Spleen (tissue), 11 donors: ENCODE measurements around the gene GIT1. TPM values are rescaled to one million over a fixed set of nuclear protein-coding genes. Genes with fewer than 3 reads are reported as not detected.
"Not testable (repeated sequence)": the region's sequence is repeated elsewhere in the genome, so short reads cannot be mapped to it uniquely, and the experiment has no call there.

Source experiments
- DNase-seq: peaks from one replicate; pipeline ENCODE4 v3.0.0-alpha.2; 2020
- H3K27ac ChIP-seq, 8 donors: fragments of 200-600 bp; sonication (generic) in 7 of 8; 1 replicate in 4 of 8; 2 replicates in 4 of 8; pipeline versions ENCODE4 v1.5.0 to v1.8.0; 2016 to 2021; ENCODE audit warnings: inconsistent platforms in 4 of 8, mild to moderate bottlenecking in 4 of 8, moderate library complexity in 1 of 8
- H3K27me3 ChIP-seq, 7 donors: fragments of 200-600 bp; sonication (generic) in 6 of 7; replicated peaks in 1 of 7; 1 replicate in 4 of 7; 2 replicates in 3 of 7; pipeline versions ENCODE4 v1.5.0 to v1.8.0; 2016 to 2021; ENCODE audit warnings: inconsistent platforms in 3 of 7, mild to moderate bottlenecking in 1 of 7
- H3K36me3 ChIP-seq, 6 donors: fragments of 200-600 bp; sonication (generic) in 5 of 6; 1 replicate in 4 of 6; 2 replicates in 2 of 6; pipeline versions ENCODE4 v1.5.0 to v1.8.0; 2016 to 2021; ENCODE audit warnings: inconsistent platforms in 2 of 6
- H3K4me1 ChIP-seq, 6 donors: fragments of 200-600 bp; sonication (generic) in 5 of 6; 1 replicate in 3 of 6; 2 replicates in 3 of 6; pipeline versions ENCODE4 v1.5.0 to v1.8.0; 2016 to 2021; ENCODE audit warnings: inconsistent platforms in 3 of 6
- H3K4me3 ChIP-seq, 8 donors: fragments of 200-600 bp; sonication (generic) in 7 of 8; 1 replicate in 4 of 8; 2 replicates in 4 of 8; pipeline versions ENCODE4 v1.5.0 to v1.8.0; 2016 to 2021; ENCODE audit warnings: inconsistent platforms in 4 of 8, mild to moderate bottlenecking in 4 of 8, moderate library complexity in 2 of 8
- H3K9me3 ChIP-seq, 8 donors: fragments of 200-600 bp; sonication (generic) in 7 of 8; 1 replicate in 4 of 8; 2 replicates in 4 of 8; pipeline versions ENCODE4 v1.5.0 to v1.8.0; 2016 to 2021; ENCODE audit warnings: inconsistent platforms in 4 of 8
- POLR2A ChIP-seq, 3 donors: fragments of 450-650 bp; IDR thresholded peaks; one replicate each; pipeline ENCODE4 v1.5.1; 2017; ENCODE audit warnings: antibody characterized with exemption in 3 of 3, mild to moderate bottlenecking in 1 of 3
- POLR2AphosphoS5 ChIP-seq, 3 donors: sonication (generic); formaldehyde crosslinking; IDR thresholded peaks; one replicate each; pipeline ENCODE4 v1.5.1; 2017; ENCODE audit warnings: antibody characterized with exemption in 3 of 3
- WGBS, 5 donors: extraction: QIAGEN DNeasy Blood & Tissue Kit in 3 of 5; methylation state at CpG; one replicate each; pipeline versions ENCODE4 v1.1.5 to v1.1.7; 2013 to 2018; 5-methylcytosine and 5-hydroxymethylcytosine counted together
- intact Hi-C: fragments of 100-400 bp; cut with DNase I; formaldehyde crosslinking; loops from one replicate; pipeline ENCODE4 v1.15.0; 2023; ENCODE audit warnings: low total_unique reads
- polyA plus RNA-seq, 3 donors: library from polyadenylated mRNA; stranded (reverse); fragments of 200-250 nt; gene quantifications; one replicate each; pipeline ENCODE4 v1.2.1, GENCODE V29; 2013
- total RNA-seq, 7 donors: library from RNA; depleted of rRNA in 3 of 7; stranded (reverse); fragments of >200 nt in 3 of 7; fragmentation: NEBNext Ultra II Directional in 4 of 7; extraction: Animal tissue kit (Norgen Biotek cat#: 25700) in 4 of 7; gene quantifications; one replicate each; pipeline versions ENCODE4 v1.1.0 to v1.2.1, GENCODE V29; 2016 to 2021
- TF ChIP-seq, protein P1 (sequence below), 11 experiments: fragments of 200-600 bp in 7 of 11; fragments of 450-650 bp in 4 of 11; sonication (generic) in 4 of 11; IDR thresholded peaks in 8 of 11; conservative IDR thresholded peaks in 3 of 11; 1 replicate in 7 of 11; 2 replicates in 4 of 11; pipeline versions ENCODE4 v1.4.0 to v1.8.0; 2016 to 2021; ENCODE audit warnings: antibody characterized with exemption in 11 of 11, inconsistent platforms in 4 of 11, mild to moderate bottlenecking in 1 of 11
- donor health status: healthy with polysubstance abuse.
- donor health status: DM: no; HTN: no; CAD: no; lungs with moderate emphysema.
- donor health status: DM: no; HTN: no; CAD: no.
- donor health status: Bipolar disorder and iron deficiency.
- donor health status: healthy.
- donor health status: DM: no; HTN: no; CAD: no.
- donor health status: DM: yes; HTN: yes; CAD: no.

GIT1 gene
- total and polyA plus RNA-seq, 10 donors: 20.4 to 64.7 (median 46.0) TPM

DNA sequence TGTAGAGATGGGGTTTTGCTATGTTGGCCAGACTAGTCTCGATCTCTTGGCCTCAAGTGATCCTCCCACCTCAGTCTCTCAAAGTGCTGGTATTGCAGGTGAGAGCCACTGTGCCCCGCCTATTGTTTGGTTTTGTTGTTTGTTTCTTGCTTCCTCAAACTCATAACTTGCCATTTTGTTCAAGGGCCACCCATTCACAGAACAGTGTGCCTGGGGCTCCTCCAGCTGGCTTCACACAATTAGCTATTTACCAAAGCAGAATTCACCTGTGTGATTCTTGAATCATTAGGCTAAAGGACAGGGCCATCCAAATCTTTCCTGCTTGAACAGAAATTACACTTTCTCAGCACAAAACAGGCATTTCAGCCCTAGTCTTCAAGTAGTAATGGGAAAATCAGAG, 29.8 kb downstream of the GIT1 start:
- intact Hi-C loops: no loop called here
- no peak for TF ChIP-seq POLR2AphosphoS5 (IDR thresholded peaks at IDR 0.05)
- H3K4me3 ChIP-seq: no peak overlapping the region
- no peaks in the 10 kb centered on the region for H3K9me3 ChIP-seq
- WGBS, 5 donors: 75 to 89% (median 80%) methylated on average over 2 of the region's 2 CpGs
- DNase-seq: no peak
- H3K36me3 ChIP-seq: peaks cover 0 to 13% (median 0%) of the 10 kb centered on the region in 6 donors
- peak overlapping the region in 4 of 8 donors; percentile 55 to 91 (median 79) for H3K27ac ChIP-seq
- peaks cover 22 to 80% (median 60%) of the 10 kb centered on the region in 6 donors for H3K4me1 ChIP-seq
- H3K27me3 ChIP-seq: no peaks in the 10 kb centered on the region

DNA sequence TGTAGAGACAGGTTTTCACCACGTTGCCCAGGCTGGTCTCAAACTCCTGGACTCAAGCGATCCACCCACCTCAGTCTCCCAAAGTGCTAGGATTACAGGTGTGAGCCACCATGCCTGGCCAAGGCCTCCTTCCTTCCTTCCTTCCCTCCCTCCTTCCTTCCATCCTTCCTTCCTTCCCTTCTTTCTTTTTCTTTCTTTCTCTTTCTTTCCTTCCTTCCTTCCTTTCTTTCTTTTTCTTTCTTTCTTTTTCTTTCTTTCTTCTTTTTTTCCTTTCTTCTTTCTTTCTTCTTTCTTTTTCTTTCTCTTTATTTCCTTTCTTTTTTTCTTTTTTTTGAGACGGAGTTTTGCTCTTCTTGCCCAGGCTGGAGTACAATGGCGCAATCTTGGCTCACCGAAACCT, 31.3 kb downstream of the GIT1 start:
- H3K4me3 ChIP-seq, intact Hi-C loops, H3K9me3 ChIP-seq, H3K27me3 ChIP-seq: not testable (repeated sequence)
- peak; percentile 16 for DNase-seq
- Histone ChIP-seq H3K4me1 (peaks cover 18 to 65% (median 45%) of the 10 kb centered on the region in 6 donors), H3K27ac (peak overlapping the region in 2 of 8 donors; percentile 19 to 39), H3K36me3 (peaks cover 0 to 13% (median 0%) of the 10 kb centered on the region in 6 donors)
- WGBS, 5 donors: 88 to 94% (median 89%) methylated on average over 5 of the region's 5 CpGs

DNA sequence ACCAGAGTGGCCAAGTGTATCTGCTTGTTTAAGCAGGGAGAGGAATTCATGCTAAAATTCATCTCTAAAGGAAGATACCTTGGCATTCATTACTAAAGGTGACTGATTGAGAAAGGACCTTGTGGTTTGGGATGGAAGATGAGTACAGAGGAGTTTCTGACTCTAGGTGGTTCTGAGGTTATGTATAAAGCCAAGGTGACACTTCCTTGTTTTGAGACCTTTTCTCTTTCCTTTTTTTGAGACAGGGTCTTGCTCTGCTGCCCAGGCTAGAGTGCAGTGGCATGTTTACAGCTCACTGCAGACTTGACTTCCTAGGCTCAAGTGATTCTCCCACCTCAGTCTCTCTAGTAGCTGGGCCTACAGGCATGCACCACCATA, 31.7 kb downstream of the GIT1 start:
- intact Hi-C loops: no loop called here
- Histone ChIP-seq H3K4me3 (no peak overlapping the region), H3K4me1 (peaks cover 14 to 61% (median 41%) of the 10 kb centered on the region in 6 donors), H3K9me3 (no peaks in the 10 kb centered on the region), H3K27ac (peak overlapping the region in 3 of 8 donors; percentile 5 to 39 (median 19)), H3K27me3 (no peaks in the 10 kb centered on the region), H3K36me3 (peaks cover 0 to 10% (median 0%) of the 10 kb centered on the region in 6 donors)
- TF ChIP-seq, protein P1, sequence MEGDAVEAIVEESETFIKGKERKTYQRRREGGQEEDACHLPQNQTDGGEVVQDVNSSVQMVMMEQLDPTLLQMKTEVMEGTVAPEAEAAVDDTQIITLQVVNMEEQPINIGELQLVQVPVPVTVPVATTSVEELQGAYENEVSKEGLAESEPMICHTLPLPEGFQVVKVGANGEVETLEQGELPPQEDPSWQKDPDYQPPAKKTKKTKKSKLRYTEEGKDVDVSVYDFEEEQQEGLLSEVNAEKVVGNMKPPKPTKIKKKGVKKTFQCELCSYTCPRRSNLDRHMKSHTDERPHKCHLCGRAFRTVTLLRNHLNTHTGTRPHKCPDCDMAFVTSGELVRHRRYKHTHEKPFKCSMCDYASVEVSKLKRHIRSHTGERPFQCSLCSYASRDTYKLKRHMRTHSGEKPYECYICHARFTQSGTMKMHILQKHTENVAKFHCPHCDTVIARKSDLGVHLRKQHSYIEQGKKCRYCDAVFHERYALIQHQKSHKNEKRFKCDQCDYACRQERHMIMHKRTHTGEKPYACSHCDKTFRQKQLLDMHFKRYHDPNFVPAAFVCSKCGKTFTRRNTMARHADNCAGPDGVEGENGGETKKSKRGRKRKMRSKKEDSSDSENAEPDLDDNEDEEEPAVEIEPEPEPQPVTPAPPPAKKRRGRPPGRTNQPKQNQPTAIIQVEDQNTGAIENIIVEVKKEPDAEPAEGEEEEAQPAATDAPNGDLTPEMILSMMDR (IDR thresholded peaks at IDR 0.05 in 8 of 11, conservative IDR thresholded peaks at IDR 0.05 in 3 of 11): no peak
- TF ChIP-seq POLR2A (IDR thresholded peaks at IDR 0.05): no peak
- peak in 1 of 3 donors; percentile 26 for TF ChIP-seq POLR2AphosphoS5 (IDR thresholded peaks at IDR 0.05)
- no peak for DNase-seq

DNA sequence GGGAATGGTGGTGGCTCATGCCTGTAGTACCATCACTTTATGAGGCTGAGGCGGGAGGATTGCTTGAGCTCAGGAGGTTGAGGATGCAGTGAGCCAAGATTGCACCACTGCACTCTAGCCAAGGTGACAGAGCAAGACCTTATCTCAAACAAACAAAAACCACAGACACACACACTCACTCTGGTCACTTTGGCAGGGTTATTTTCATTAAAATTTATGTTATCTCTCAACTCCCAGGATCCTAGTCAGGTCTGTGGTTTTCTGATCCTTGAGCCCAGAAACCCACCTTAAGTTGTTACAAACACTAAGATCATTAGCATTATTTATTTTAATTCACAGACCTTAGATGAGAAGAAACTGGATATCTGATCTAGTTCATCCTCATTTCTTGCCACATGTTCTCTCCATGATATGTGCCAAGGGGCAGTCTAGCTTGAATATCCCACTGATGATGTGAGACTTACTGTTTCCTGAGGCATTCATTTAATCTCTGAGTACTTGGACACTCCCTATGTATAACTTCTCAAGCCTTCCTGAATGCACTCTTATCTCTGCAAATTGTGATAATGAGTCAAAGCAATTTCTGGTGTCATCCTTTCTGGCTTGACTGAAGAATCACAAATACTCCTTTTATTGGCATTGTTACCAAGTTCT, 32.2 kb downstream of the GIT1 start:
- Histone ChIP-seq H3K4me3 (no peak overlapping the region), H3K9me3 (no peaks in the 10 kb centered on the region), H3K36me3 (peaks cover 0 to 5% (median 0%) of the 10 kb centered on the region in 6 donors), H3K27ac (peak overlapping the region in 2 of 8 donors; percentile 19 to 39), H3K4me1 (peaks cover 9 to 56% (median 36%) of the 10 kb centered on the region in 6 donors), H3K27me3 (no peaks in the 10 kb centered on the region)
- WGBS, 5 donors: 55 to 100% (median 79%) methylated on average over 1 of the region's 1 CpG
- no peak for DNase-seq
- no peak for TF ChIP-seq POLR2A (IDR thresholded peaks at IDR 0.05)
- TF ChIP-seq, protein P1 (IDR thresholded peaks at IDR 0.05 in 8 of 11, conservative IDR thresholded peaks at IDR 0.05 in 3 of 11): no peak
- no peak for TF ChIP-seq POLR2AphosphoS5 (IDR thresholded peaks at IDR 0.05)
- intact Hi-C loops: no loop called here

DNA sequence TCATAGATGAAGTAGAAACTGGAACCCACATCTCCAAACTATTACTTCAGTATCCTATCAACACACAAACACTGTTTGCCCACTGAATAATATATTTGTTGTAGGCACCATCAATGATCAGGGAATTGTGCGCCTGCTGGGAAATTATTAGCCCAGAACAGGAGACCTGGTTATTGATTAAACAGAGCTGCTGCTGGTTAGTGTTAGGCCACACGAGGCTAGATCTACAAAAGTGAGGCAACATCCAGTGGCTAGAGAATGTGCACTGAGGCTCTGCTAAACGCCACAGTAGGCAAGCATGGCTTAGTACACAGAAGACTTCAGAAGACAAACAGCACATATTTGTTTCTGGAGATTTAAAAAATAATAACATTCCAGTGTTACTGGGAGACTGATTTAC, 33.6 kb downstream of the GIT1 start:
- H3K9me3 ChIP-seq: no peaks in the 10 kb centered on the region
- 80 to 96% (median 88%) methylated on average over 3 of the region's 3 CpGs for WGBS, 5 donors
- no peak overlapping the region for H3K27ac ChIP-seq
- H3K4me3 ChIP-seq: no peak overlapping the region
- H3K27me3 ChIP-seq: no peaks in the 10 kb centered on the region
- intact Hi-C loops: no loop called here
- no peak for DNase-seq
- TF ChIP-seq POLR2A (IDR thresholded peaks at IDR 0.05) (no peak), POLR2AphosphoS5 (IDR thresholded peaks at IDR 0.05) (no peak)
- TF ChIP-seq, protein P1 (IDR thresholded peaks at IDR 0.05 in 8 of 11, conservative IDR thresholded peaks at IDR 0.05 in 3 of 11): no peak
- H3K4me1 ChIP-seq: peaks cover 0 to 42% (median 22%) of the 10 kb centered on the region in 6 donors
- H3K36me3 ChIP-seq: no peaks in the 10 kb centered on the region
